Stimulated activated CD4-positive, alpha-beta T cell treated with anti-CD3 and anti-CD28 coated beads, TNF-alpha, amount 100 ng/mL, for 48 hours (primary cell): ENCODE measurements around the gene SLC16A10.
A peak's percentile ranks its signal among the peaks of the same experiment; 100 is the strongest.
"Not testable (repeated sequence)": the region's sequence is repeated elsewhere in the genome, so short reads cannot be mapped to it uniquely, and the experiment has no call there.

Experiments
- DNase-seq, 3 donors: peaks; one replicate each; pipeline ENCODE4 v3.0.0-alpha.2; 2020; ENCODE audit warnings: low read depth in 3 of 3

The SLC16A10 gene, protein sequence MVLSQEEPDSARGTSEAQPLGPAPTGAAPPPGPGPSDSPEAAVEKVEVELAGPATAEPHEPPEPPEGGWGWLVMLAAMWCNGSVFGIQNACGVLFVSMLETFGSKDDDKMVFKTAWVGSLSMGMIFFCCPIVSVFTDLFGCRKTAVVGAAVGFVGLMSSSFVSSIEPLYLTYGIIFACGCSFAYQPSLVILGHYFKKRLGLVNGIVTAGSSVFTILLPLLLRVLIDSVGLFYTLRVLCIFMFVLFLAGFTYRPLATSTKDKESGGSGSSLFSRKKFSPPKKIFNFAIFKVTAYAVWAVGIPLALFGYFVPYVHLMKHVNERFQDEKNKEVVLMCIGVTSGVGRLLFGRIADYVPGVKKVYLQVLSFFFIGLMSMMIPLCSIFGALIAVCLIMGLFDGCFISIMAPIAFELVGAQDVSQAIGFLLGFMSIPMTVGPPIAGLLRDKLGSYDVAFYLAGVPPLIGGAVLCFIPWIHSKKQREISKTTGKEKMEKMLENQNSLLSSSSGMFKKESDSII

DNA sequence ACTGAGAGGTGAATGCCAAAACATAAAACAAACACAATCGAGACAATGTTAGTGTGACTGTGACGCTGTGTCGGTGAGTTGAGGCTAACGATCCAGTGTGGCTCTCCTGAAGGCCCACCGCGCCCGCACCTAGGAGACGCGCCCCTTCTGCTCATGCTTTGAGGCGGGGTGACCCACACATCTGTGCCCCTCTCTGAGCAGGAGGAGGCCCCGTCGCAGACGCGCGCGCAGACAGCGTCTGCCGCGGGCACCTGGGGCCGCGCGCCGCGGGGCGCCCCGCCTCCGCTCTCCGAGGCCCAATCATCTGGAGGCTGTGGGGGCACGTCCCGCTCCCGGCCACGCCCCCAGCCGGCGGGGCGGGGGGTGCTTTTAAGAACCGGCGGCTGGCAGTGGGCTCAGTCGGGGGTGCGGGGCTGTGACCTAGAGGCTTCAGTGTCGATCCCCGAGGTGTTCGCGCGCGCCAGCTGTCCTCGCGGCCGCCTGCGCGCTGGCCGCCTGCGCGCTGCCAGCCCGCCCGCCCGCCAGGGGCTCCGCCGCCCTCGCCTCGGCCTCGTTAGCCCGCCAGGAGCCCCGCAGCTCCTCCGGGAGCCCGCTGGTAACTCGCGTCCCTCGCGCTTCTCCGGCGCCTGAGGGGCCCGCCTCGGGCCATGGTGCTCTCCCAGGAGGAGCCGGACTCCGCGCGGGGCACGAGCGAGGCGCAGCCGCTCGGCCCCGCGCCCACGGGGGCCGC lies at the start of gene SLC16A10:
TSS of gene SLC16A10 (plus strand) at position 398 of the 730 bp plus-strand sequence. CDS start at position 648, 250 bp downstream.
- DNase-seq, result peak; percentile 37 to 58 (median 56)

DNA sequence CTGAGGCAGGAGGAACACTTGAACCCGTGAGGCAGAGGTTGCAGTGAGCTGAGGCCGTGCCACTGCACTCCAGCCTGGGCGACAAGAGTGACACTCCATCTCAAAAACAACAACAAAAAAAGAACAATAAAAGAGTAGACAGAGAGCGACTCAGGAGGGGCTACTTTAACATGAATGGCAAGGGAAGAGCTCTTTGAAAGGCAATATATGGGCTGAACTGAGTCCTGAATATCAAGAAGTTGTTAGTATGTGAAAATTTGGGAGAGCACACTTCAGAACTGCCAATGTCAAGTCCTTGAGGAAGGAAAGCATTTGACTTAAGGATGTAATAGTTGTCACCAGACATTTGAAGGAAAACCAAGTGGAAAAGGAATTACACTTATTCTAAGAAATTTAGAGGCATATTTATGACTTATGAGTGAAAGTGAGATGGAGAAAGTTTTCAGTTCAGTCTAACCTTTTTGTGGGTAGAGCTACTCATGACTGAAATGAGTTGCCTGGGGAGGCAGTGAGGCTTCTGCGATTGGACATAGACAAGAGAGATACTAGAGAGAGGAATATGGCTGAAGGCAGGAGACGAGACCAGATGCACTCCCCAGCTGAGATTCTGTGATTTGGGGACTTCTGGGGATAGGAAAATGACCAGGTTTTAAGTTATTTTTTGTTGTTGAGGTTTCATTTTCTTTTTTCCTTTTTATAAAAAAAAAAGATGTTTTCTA lies 48.6 kb upstream of the SLC16A10 start:
- DNase-seq, result no peak

DNA sequence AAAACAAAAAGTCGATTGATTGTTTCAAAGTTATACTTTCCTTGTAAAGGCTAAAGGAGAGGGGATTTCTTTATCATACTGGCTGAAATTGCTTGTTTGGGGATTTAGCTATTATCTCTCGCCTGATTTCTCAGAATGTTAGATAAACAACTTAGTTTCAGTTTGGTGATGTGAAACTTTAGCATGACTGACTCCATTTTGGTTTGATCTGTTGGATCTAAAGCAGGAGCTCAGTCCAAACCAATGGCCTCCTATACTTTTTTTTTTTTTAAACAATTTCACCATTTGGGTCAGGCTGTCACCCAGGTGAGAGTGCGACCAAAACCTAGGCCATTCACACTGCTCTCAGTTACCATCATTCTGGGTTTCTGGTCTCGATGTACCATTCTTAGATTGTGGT lies 45.4 kb upstream of the SLC16A10 start:
- no peak for DNase-seq

DNA sequence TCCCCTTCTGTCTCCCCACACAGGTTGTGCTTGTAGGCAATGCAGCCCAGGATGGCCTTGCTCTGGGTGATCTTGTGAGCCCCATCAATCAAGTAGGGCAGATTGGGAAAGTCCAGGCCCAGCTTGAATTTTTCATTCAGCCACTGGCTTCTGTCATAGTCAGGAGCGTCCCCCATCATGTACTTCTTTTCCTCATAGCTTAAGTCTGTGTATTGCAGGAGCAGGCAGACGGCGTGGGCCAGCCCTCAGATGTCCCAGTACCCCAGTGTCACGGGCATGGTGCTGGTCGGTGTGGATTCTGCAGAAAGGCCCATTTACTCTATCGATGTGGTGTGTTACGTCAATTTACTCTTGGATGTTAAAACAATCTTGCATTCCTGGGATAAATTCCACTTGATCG lies 40.1 kb upstream of the SLC16A10 start:
- DNase-seq, result no peak

DNA sequence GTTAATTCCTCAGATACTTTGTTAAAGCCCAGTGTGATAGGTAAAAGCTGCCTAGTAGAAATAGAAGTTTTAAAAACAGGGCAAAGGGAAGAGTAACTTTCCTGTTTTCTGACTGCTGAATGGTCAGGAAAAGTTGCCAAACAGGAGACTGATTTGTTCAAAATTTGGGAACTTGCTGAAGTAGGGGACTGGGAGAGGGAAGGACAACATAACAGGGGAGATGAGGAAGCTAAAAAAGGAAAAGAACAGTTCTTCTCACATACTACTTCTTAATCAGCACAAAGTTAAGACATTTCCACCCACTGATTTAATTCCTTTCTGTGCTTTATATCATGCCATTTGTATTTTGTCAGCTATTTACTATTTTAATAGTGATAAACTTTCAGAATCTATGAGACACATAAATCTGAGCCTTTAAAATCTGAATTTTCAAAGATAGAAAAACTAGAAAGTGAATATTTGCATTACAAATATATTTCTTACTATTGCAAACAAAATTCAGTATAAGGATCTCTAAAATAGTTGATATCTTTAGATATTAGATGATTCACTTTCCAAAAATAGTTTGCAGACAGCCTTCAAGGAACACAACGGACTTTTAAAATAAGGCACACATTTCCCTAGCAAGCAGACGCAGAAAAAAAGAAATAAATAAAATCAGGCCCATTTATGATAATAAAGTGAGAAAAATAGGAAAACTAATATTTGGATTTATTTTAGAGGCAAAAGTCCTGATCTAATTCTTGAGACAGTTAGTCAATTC lies 36.9 kb upstream of the SLC16A10 start:
- no peak for DNase-seq

DNA sequence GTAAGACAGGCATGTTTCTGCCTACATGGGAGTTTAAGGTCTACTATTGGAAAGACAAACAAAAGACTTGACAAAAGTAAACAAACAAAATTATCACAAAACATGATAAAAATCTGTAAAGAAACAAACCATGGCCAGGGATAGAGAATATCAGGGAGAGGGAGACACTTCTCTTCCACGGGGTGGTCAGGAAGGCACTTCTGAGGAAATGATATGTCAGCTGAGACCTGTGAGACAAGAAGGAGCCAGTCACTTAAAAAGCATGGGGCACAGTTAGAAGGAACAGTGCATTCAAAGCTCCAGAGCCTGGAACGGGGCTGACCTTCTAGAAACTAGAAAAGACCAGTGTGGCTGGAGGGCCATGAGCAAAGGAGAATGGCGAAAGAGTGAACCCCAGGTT lies 35.1 kb upstream of the SLC16A10 start:
- DNase-seq, result no peak

DNA sequence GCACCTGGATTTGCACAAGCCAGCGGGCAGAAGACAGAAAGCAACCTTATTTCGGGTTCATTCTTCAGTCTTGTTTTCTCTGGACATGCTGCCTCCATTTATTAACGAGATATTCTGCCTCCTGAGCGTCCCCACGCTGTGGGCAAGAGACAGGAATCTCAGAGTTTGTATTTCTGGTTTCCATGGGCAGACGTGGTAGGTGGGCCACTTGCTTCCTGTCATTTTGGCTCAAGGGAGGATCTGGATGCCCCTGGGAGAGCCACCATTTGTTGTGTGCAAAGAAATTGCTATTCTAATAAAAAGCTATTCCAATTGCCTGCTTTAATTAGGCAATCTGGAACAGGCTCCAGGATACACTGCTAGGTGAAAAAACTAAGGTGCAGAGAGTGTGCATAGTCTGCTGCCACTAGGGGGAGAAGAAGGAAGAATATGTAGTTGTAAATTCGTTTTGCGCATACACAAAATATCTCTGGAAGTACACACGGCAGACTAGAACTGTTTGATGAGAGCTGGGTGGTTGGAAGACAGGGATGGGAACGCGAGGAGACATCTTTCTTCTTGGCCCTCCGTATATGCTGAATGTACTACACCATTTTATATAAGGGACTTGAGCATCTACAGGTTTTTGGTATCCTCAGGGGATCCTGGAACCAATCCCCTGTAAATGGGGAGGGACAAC lies 30.1 kb upstream of the SLC16A10 start:
- DNase-seq, result no peak

DNA sequence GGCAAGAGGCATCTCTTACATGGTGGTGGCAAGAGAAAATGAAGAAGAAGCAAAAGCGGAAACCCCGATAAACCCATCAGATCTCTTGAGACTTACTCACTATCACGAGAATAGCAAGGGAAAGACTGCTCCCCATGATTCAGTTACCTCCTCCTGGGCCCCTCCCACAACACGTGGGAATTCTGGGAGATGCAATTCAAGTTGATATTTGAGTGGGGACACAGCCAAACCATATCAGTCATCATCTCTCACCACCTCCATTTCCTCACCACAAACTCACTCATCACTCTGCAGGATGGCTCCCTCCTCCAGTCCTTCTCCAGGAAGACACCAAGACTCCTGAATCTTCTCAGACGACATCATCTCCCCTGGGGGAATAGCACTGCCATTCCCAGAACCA lies 25.8 kb upstream of the SLC16A10 start:
- no peak for DNase-seq

DNA sequence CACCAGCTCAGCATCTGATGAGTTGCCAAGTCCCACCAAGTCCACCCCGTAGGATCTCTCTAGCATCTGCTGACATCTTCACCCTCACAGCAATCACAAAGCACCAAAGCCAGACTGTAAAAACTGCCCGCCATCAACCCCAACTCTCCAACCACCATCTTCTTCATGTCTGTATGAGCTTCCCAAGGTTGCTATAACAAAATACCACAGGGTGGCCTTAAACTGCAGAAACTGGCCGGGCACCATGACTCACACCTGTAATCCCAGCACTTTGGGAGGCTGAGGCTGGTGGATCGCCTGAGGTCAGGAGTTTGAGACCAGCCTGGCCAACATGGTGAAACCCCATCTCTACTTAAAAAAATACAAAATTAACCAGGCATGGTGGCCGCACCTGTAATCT lies 25.3 kb upstream of the SLC16A10 start:
- DNase-seq, result not testable (repeated sequence)

DNA sequence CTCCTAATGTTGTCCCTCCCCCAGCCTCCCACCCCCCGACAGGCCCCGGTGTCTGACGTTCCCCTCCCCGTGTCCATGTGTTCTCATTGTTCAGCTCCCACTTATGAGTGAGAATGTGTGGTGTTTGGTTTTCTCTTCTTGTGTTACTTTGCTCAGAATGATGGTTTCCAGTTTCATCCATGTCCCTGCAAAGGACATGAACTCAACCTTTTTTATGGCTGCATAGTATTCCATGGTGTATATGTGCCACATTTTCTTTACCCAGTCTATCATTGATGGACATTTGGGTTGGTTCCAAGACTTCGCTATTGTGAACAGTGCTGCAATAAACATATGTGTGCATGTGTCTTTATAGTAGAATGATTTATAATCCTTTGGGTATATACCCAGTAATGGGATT lies 24.4 kb upstream of the SLC16A10 start:
- not testable (repeated sequence) for DNase-seq

DNA sequence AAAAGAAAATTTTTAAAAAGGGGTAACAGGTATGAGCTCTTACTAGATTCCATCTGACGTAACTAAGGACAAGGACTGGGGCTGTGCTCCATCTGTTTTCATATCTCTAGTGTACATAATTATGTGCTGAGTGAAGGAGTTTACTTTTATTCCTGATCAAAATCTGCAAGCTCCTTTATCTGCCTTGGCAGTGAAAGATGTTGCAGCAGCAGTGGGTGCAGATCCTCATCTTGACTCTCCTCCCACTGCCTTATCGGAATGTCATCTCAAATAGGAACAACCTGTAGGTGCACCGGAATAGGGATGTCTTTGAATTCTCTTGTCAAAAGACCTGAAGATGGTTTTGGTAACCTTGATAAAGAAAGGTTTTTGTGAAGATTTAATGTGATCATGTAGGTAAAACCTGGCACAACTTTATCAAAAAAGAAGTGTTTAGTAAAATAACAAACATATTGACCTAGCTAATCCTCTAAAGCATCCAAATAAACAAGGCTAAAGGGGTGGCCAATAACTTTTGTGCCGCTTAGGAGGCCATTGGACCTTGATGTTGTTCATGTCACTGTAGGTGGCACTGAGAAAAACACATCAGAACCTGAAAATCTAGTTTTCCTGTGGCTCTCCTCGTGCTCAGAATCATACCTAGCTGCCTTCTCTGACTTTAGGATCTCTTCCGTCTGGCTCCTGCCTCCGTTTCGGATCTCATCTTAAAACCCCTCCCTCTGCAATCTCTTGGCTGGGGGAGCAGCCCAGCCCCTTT lies 19.0 kb upstream of the SLC16A10 start:
- no peak for DNase-seq

DNA sequence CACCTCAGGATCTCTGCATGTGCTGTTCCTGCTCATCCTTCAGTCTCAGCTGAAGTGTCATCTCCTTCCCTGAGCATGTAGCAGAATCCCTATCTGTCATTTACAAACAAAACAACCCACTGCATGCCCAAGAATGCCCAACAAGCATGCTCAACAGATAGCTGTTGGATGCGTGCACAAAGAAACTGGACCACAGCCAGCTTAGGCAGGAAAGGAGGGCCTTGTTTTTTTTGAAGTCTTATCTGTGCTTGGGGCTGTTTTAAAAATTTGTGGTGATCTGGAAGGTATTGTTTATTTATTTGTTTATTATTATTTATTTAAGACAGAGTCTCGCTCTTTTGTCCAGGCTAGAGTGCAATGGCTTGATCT lies 18.5 kb upstream of the SLC16A10 start:
- no peak for DNase-seq

DNA sequence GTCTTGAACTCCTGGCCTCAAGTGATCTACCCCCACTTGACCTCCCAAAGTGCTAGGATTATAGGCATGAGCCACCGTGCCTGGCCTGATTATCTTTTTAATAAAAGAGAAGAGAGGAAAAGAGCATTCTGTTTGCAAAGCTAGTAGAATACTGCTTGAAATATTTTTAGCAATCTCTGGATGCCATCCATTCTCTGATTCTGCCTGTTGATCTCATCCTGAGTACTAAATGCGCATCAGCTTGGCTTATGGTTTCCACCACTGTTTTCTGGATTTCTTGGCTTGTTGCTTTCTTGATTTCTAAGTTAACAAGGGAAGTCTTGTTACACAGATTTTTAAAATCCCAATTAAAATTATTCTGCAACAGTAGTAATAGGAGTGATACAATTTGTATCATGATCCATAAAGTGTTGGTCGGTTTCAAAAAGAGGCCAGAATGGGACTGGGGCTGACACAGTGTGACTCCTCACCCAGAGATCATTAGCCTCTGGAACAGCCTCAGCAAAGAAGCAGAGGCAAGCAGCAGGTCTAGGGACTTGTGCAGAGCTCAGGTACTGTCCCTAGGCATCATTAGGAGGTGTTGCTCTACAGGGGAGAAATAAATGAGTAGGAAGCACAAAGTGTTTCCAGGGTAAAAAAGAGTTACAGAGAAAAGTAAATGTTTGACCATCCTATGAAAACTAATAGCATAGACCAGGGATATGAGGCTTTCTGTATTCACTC lies 17.8 kb upstream of the SLC16A10 start:
- DNase-seq, result no peak

DNA sequence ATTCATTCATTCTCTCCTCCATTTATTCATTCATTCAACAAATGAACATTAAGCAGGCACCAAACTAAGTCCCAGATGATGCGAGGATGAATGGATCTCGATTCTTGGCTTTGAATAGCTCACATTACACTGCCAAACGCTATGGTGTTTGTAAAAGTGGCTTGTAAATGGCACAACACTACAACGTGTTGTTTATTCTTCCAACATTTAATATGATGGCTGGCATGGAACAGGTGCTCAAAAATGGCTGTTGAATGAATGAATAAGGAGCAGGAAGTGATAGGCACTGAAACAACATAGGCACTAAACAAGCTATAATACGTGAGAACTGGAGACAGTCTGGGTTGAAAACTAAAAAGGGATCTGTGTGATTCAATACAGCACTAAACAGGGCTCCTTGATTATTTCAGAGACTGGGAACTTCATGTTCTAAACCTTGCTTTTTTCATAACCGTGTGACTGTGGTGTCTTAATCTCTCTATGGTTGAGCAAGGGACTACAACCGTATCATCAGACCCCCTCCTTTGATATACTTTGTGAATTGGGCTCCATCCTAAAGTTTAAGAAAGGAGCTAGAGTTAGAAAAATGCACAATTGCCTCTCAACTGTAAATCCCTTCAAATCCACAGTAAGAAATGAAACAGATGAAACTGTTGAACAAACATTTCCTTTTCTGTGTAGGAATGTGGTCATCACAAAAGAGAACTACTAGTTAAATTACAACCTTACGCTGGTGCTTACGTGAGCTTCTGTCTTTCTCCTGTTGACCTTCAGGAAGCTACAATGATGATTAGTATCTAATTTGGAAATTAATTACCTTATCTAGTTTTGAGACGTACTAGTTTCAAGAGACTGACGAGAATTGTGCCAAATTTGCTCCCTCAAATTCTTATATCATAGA lies 16.9 kb upstream of the SLC16A10 start:
- no peak for DNase-seq

DNA sequence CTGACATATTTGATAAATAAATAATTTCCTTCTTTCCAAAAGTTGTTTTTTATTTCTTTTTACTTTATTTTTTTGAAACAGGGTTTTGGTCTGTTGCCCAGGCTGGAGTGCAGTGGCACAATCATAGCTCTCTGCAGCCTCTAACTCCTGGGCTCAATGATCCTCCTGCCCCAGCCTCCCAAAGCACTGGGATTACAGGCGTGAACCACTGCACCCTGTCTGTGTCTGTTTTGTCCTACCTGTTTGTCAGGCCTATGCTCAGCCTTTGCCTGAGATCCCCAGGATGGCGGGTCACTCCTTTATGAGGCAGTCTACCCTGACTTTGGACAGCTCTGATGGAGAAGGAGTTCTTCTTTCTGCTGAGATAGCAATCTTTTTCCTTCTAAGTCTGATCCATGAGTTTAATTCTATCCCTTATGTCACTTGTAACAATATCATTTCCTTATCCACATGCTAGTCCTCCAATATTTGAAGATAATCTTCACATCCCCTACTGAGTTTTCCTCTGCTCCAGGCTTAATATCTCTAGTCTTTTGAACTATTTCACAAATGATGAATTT lies 14.4 kb upstream of the SLC16A10 start:
- no peak for DNase-seq

DNA sequence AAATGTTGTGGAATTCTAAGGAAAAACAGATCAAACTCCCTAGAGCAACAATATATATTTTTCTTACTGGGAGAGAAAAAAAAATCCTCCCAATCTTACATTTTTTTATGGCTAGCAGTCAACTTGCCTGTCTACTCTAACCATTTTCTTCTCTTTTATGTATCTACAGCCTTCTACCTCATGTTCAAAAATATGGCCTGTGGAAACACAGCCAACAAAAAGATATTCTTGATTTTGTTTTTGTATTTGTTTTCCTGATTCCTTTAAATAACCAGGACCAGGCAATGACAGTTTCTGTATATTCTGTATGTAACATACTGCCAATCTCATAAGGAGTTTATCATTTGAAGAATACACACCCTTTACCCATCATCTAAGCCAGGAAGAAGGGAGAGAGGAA lies 13.0 kb upstream of the SLC16A10 start:
- DNase-seq, result no peak

DNA sequence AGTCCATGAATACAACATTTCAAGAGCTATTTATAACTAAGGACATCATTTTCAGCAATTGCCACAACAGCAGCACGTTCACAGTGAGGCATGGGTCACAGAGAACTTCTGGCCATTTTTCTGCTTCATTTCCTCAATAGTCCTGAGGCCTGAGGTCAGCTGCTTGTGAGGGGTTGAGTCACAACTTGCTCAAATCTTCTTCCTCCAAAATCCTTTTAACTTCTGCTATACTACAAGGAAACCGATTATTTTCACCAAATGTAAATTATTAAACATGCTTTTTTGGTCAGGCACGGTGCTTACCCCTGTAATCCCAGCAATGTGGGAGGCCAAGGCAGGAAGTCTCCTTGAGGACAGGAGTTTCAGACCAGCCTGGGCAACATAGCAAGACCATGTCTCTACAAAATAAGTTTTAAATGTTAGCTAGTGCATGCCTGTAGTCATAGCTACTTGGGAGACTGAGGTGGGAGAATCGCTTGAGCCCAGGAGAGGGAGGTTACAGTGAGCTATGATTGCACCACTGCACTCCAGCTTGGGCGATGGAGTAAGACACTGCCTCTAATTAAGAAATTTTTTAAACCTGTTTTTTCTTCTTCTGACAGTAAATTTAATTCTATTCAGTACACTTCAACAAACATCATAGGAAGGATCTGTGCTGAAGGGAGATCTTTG lies 11.1 kb upstream of the SLC16A10 start:
- no peak for DNase-seq

DNA sequence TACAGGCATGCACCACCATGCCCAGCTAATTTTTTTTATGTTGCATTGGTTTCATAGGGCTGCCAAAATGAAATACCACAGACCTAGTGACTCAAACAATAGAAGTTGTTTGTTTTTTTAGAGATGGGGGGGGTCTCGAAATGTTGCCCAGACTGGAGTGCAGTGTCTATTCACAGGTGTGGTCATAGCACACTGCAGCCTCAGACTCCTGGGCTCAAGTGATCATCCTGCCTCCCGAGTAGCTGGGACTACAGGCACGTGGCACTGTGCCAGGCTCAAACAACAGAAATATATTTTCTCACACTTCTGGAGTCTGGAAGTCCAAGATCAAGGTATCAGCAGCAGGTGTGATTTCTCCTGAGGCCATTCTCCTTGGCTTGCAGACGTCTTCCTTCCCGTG lies 6.6 kb upstream of the SLC16A10 start:
- no peak for DNase-seq
